Stimulated activated CD4-positive, alpha-beta T cell treated with anti-CD3 and anti-CD28 coated beads, TNF-alpha, amount 100 ng/mL, for 1 hour (primary cell): ENCODE data around the gene JAGN1.
"Not testable (repeated sequence)": the region's sequence is repeated elsewhere in the genome, so short reads cannot be mapped to it uniquely, and the experiment has no call there.

ENCODE experiments used
- DNase-seq, 3 donors: peaks; one replicate each; pipeline ENCODE4 v3.0.0-alpha.2; 2020; ENCODE audit warnings: low read depth in 3 of 3, low spot score in 1 of 3

Gene JAGN1

GRCh38 chr3:9866639-9867038 is 23.8 kb upstream of the JAGN1 start:
- DNase-seq = no peak

GRCh38 chr3:9867106-9867505 is 23.3 kb upstream of the JAGN1 start:
- DNase-seq = no peak

- DNase-seq = no peak
These were observed 20.5 kb upstream of the JAGN1 start for GRCh38 chr3:9869955-9870354.

- DNase-seq = no peak
These were observed 19.4 kb upstream of the JAGN1 start for GRCh38 chr3:9870978-9871377.

GRCh38 chr3:9872067-9872466 is 18.3 kb upstream of the JAGN1 start:
- not testable (repeated sequence) for DNase-seq

GRCh38 chr3:9875448-9875847 is 15.0 kb upstream of the JAGN1 start:
- no peak for DNase-seq

GRCh38 chr3:9876255-9876654 is 14.2 kb upstream of the JAGN1 start:
- DNase-seq = not testable (repeated sequence)

- no peak for DNase-seq
These were observed 13.4 kb upstream of the JAGN1 start for GRCh38 chr3:9876991-9877390.

- DNase-seq = no peak
These were observed 11.7 kb upstream of the JAGN1 start for GRCh38 chr3:9878700-9879099.

GRCh38 chr3:9879830-9880549 is 10.4 kb upstream of the JAGN1 start, which contains the start of gene CIDEC:
Gene CIDEC (minus strand): TSS chr3:9880253. CDS start chr3:9878486, 1,767 bp downstream.
- DNase-seq = no peak

- no peak for DNase-seq
These were observed 9.0 kb upstream of the JAGN1 start for GRCh38 chr3:9881441-9881840.

GRCh38 chr3:9883706-9884554 is 6.5 kb upstream of the JAGN1 start:
- DNase-seq = no peak

GRCh38 chr3:9884555-9885165 is 5.8 kb upstream of the JAGN1 start:
- DNase-seq = no peak

- no peak for DNase-seq
These were observed 4.1 kb upstream of the JAGN1 start for GRCh38 chr3:9886328-9886727.

- no peak for DNase-seq
These were observed 2.9 kb upstream of the JAGN1 start for GRCh38 chr3:9887480-9887879.

- DNase-seq = no peak
These were observed 1.9 kb upstream of the JAGN1 start for GRCh38 chr3:9888540-9888939.

- DNase-seq = no peak
These were observed 1.0 kb upstream of the JAGN1 start for GRCh38 chr3:9889405-9889804.

GRCh38 chr3:9891072-9891622 is 737 bp downstream of the JAGN1 start:
- DNase-seq = no peak

- no peak for DNase-seq
These were observed 3.3 kb downstream of the JAGN1 start for GRCh38 chr3:9893739-9894138.

- DNase-seq = not testable (repeated sequence)
These were observed 5.3 kb downstream of the JAGN1 start for GRCh38 chr3:9895715-9896114.

- DNase-seq = not testable (repeated sequence)
These were observed 6.5 kb downstream of the JAGN1 start for GRCh38 chr3:9896755-9897407.
